Keratinocyte (primary cell): ENCODE data around the gene ADO. TPM values are rescaled to one million over a fixed set of nuclear protein-coding genes. Genes with fewer than 3 reads are reported as not detected.

ENCODE experiments used
- DNase-seq: peaks from one replicate; pipeline ENCODE4 v3.0.0-alpha.2; 2011; ENCODE audit warnings: low read depth, missing footprints, low spot score
- FAIRE-seq: peaks from 2 replicates; lab custom pipeline; 2011; peaks lifted over from hg19 to GRCh38; lab: Jason Lieb, UNC
- H2AFZ ChIP-seq: 2 replicates; pipeline ENCODE4 v1.6.0; 2012; ENCODE audit warnings: low read length, control low read depth, inconsistent platforms; ENCODE audit not compliant: control insufficient read depth
- H3K27ac ChIP-seq: 2 replicates; pipeline ENCODE4 v1.5.1; 2011; ENCODE audit warnings: low read length; ENCODE audit not compliant: control insufficient read depth, insufficient read depth
- H3K27me3 ChIP-seq: 3 replicates; pipeline ENCODE4 v1.6.0; 2011; ENCODE audit warnings: low read length; ENCODE audit not compliant: control insufficient read depth, insufficient read depth; ENCODE audit errors: extremely low read depth
- H3K36me3 ChIP-seq, 2 experiments: 2 replicates in 1 of 2; 3 replicates in 1 of 2; pipeline ENCODE4 v1.5.1; 2011; ENCODE audit warnings: low read length in 2 of 2, mild to moderate bottlenecking in 1 of 2; ENCODE audit not compliant: control insufficient read depth in 2 of 2, insufficient read depth in 2 of 2; ENCODE audit errors: extremely low read depth in 1 of 2
- H3K4me1 ChIP-seq: 3 replicates; pipeline ENCODE4 v1.5.1; 2011; ENCODE audit warnings: low read length; ENCODE audit not compliant: control insufficient read depth, insufficient read depth; ENCODE audit errors: extremely low read depth
- H3K4me2 ChIP-seq: 3 replicates; pipeline ENCODE4 v1.6.0; 2011; ENCODE audit warnings: low read depth, low read length; ENCODE audit not compliant: control insufficient read depth, insufficient read depth; ENCODE audit errors: extremely low read depth
- H3K4me3 ChIP-seq, 3 experiments: fragments of 200-600 bp in 1 of 3; sonication (generic) in 1 of 3; 2 replicates in 2 of 3; 3 replicates in 1 of 3; pipeline ENCODE4 v1.5.1; 2011 to 2016; ENCODE audit warnings: low read length in 3 of 3, mild to moderate bottlenecking in 3 of 3, control low read depth in 2 of 3, inconsistent platforms in 1 of 3, low read depth in 1 of 3, mixed read lengths in 1 of 3, mixed run types in 1 of 3, moderate library complexity in 1 of 3; ENCODE audit not compliant: control insufficient read depth in 2 of 3, insufficient read depth in 2 of 3; ENCODE audit errors: extremely low read depth in 1 of 3
- H3K79me2 ChIP-seq: 2 replicates; pipeline ENCODE4 v1.6.0; 2012; ENCODE audit warnings: low read length; ENCODE audit not compliant: control insufficient read depth, insufficient read depth
- H3K9ac ChIP-seq: 3 replicates; pipeline ENCODE4 v1.6.0; 2011; ENCODE audit warnings: low read length; ENCODE audit not compliant: control insufficient read depth, insufficient read depth; ENCODE audit errors: extremely low read depth
- H3K9me1 ChIP-seq: 3 replicates; pipeline ENCODE4 v1.6.0; 2011; ENCODE audit warnings: low read length; ENCODE audit not compliant: control insufficient read depth, insufficient read depth; ENCODE audit errors: extremely low read depth
- H3K9me3 ChIP-seq: 2 replicates; pipeline ENCODE4 v1.5.1; 2012; ENCODE audit warnings: low read depth, low read length; ENCODE audit not compliant: control insufficient read depth
- H4K20me1 ChIP-seq: 3 replicates; pipeline ENCODE4 v1.6.0; 2011; ENCODE audit warnings: low read length; ENCODE audit not compliant: control insufficient read depth, insufficient read depth; ENCODE audit errors: extremely low read depth
- CTCF ChIP-seq, 3 experiments: IDR thresholded peaks in 1 of 3; conservative IDR thresholded peaks in 1 of 3; optimal IDR thresholded peaks in 1 of 3; 2 replicates in 2 of 3; 3 replicates in 1 of 3; pipeline versions ENCODE3 to v1.5.1; 2011; ENCODE audit warnings: low read length in 3 of 3, mild to moderate bottlenecking in 3 of 3, moderate library complexity in 2 of 3, control low read depth in 1 of 3, inconsistent platforms in 1 of 3; ENCODE audit not compliant: insufficient read depth in 2 of 3; ENCODE audit errors: extremely low read depth in 1 of 3
- EZH2 ChIP-seq: IDR thresholded peaks from one replicate; pipeline ENCODE4 v1.6.1; 2012; ENCODE audit warnings: inconsistent platforms, mild to moderate bottlenecking, low read length, moderate library complexity
- dilution Hi-C: fragments of 300-500 bp; cut with MboI; formaldehyde crosslinking; loops from one replicate; pipeline ENCODE4 v1.7.0; 2020; ENCODE audit warnings: low sequenced_read_pairs; ENCODE audit not compliant: extremely low pct_ligation_motif_present
- polyA plus RNA-seq, 5 experiments: library from polyadenylated mRNA; depleted of rRNA in 3 of 5; stranded (reverse) in 3 of 5; stranded (forward) in 1 of 5; unstranded in 1 of 5; fragments of >200 nt; gene quantifications; 1 replicate in 1 of 5; 2 replicates in 3 of 5; 3 replicates in 1 of 5; pipeline versions ENCODE4 v1.2.1 to v1.2.3, GENCODE V29; 2011 to 2012; ENCODE audit warnings: missing spikeins in 2 of 5, low read depth in 1 of 5, low replicate concordance in 1 of 5

The ADO gene
- polyA plus RNA-seq, 1 donor (not counting 4 experiments of a cell fraction or from before 2014, with no cell fraction given): 16.5 TPM

GRCh38 chr10:62790571-62790970, 13.9 kb upstream of the ADO start:
- H2AFZ ChIP-seq: no peak overlapping the region
- FAIRE-seq (no peak), DNase-seq (no peak)
- H3K36me3 ChIP-seq: no peaks in the 10 kb centered on the region
- no peaks in the 10 kb centered on the region for H3K79me2 ChIP-seq
- peaks cover 10% of the 10 kb centered on the region for H3K27me3 ChIP-seq
- H3K4me3 ChIP-seq: no peak overlapping the region
- TF ChIP-seq EZH2 (no peak), CTCF (optimal IDR thresholded peaks at IDR 0.05 in 1 of 3, IDR thresholded peaks at IDR 0.05 in 1 of 3, conservative IDR thresholded peaks at IDR 0.05 in 1 of 3; ENCODE audit: extremely low read depth in 1 of 3, insufficient read depth in 2 of 3, low read length in 3 of 3) (no peak)
- H3K9me3 ChIP-seq: no peaks in the 10 kb centered on the region
- H3K4me2 ChIP-seq: no peak overlapping the region
- H3K9ac ChIP-seq: no peak overlapping the region
- no peaks in the 10 kb centered on the region for H4K20me1 ChIP-seq
- dilution Hi-C loops: no loop called here
- H3K27ac ChIP-seq: no peak overlapping the region
- H3K4me1 ChIP-seq: no peaks in the 10 kb centered on the region
- H3K9me1 ChIP-seq: no peaks in the 10 kb centered on the region

- H3K4me1 ChIP-seq: no peaks in the 10 kb centered on the region
- no peak overlapping the region for H3K9ac ChIP-seq
- no peak for FAIRE-seq
- H3K9me3 ChIP-seq: no peaks in the 10 kb centered on the region
- no peaks in the 10 kb centered on the region for H3K79me2 ChIP-seq
- dilution Hi-C loops: no loop called here
- H4K20me1 ChIP-seq: no peaks in the 10 kb centered on the region
- TF ChIP-seq EZH2: no peak
- no peak for TF ChIP-seq CTCF (optimal IDR thresholded peaks at IDR 0.05 in 1 of 3, IDR thresholded peaks at IDR 0.05 in 1 of 3, conservative IDR thresholded peaks at IDR 0.05 in 1 of 3; ENCODE audit: extremely low read depth in 1 of 3, insufficient read depth in 2 of 3, low read length in 3 of 3)
- no peak overlapping the region for H3K4me3 ChIP-seq
- H3K27ac ChIP-seq: no peak overlapping the region
- DNase-seq: no peak
- no peaks in the 10 kb centered on the region for H3K9me1 ChIP-seq
- peaks cover 10% of the 10 kb centered on the region for H3K27me3 ChIP-seq
- no peak overlapping the region for H3K4me2 ChIP-seq
- H2AFZ ChIP-seq: no peak overlapping the region
- H3K36me3 ChIP-seq: no peaks in the 10 kb centered on the region
Measured at GRCh38 chr10:62792261-62792660, 12.3 kb upstream of the ADO start.
